ENCODE results near the gene B4GALT1.

DNA sequence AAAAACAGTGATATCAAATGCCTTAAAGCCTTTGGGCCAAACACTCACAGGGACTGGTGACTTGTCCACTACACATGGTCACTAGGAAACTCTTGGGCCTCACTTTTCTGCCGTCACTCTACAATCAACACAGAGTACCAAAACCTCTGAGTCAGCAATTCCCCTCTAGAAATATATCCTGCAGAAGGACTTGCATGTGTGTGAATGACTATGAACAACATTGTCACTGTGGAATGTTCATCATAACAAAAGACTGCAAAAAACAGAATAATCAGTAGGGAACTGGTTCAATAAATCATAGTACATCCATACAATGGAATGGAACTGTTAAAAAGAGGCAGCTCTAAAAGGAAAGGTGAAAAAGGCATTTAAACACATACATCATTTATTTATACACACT lies 46.5 kb downstream of the B4GALT1 start:
- TF ChIP-seq POLR2A (IDR thresholded peaks at IDR 0.05) = no peak
- TF ChIP-seq, protein P1, sequence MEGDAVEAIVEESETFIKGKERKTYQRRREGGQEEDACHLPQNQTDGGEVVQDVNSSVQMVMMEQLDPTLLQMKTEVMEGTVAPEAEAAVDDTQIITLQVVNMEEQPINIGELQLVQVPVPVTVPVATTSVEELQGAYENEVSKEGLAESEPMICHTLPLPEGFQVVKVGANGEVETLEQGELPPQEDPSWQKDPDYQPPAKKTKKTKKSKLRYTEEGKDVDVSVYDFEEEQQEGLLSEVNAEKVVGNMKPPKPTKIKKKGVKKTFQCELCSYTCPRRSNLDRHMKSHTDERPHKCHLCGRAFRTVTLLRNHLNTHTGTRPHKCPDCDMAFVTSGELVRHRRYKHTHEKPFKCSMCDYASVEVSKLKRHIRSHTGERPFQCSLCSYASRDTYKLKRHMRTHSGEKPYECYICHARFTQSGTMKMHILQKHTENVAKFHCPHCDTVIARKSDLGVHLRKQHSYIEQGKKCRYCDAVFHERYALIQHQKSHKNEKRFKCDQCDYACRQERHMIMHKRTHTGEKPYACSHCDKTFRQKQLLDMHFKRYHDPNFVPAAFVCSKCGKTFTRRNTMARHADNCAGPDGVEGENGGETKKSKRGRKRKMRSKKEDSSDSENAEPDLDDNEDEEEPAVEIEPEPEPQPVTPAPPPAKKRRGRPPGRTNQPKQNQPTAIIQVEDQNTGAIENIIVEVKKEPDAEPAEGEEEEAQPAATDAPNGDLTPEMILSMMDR (IDR thresholded peaks at IDR 0.05) = no peak
- TF ChIP-seq POLR2AphosphoS5 (IDR thresholded peaks at IDR 0.05) = no peak

Data from transverse colon (tissue), 4 donors.